KMS-11 (cell line): ENCODE measurements around the gene MDM1.
A peak's percentile ranks its signal among the peaks of the same experiment; 100 is the strongest.

Experiments used
- H2AFZ ChIP-seq: fragments of 200-600 bp; sonication (generic); 2 replicates; pipeline ENCODE4 v1.6.1; 2016; ENCODE audit warnings: antibody characterized with exemption, mixed run types, low read depth
- H3K27ac ChIP-seq: fragments of 200-600 bp; sonication (generic); 2 replicates; pipeline ENCODE4 v1.6.1; 2016; ENCODE audit warnings: mild to moderate bottlenecking, mixed run types
- H3K27me3 ChIP-seq: fragments of 200-600 bp; sonication (generic); 2 replicates; pipeline ENCODE4 v1.6.1; 2017; ENCODE audit warnings: mild to moderate bottlenecking, low read depth, mixed run types, moderate library complexity; ENCODE audit not compliant: insufficient read depth
- H3K36me3 ChIP-seq: fragments of 200-600 bp; sonication (generic); 2 replicates; pipeline ENCODE4 v1.6.1; 2017; ENCODE audit warnings: mild to moderate bottlenecking, mixed run types; ENCODE audit not compliant: insufficient read depth
- H3K4me1 ChIP-seq: fragments of 200-600 bp; sonication (generic); 2 replicates; pipeline ENCODE4 v1.6.1; 2016; ENCODE audit warnings: mild to moderate bottlenecking, low read depth, mixed run types; ENCODE audit not compliant: poor library complexity, severe bottlenecking
- H3K4me2 ChIP-seq: fragments of 200-600 bp; sonication (generic); 2 replicates; pipeline ENCODE4 v1.7.0; 2016; ENCODE audit warnings: mild to moderate bottlenecking, mixed run types
- H3K4me3 ChIP-seq: fragments of 200-600 bp; sonication (generic); IDR thresholded peaks from 2 replicates; pipeline ENCODE4 v1.6.1; 2017; ENCODE audit warnings: low read depth, low read length, mixed read lengths; ENCODE audit not compliant: insufficient read depth
- H3K79me2 ChIP-seq: fragments of 200-600 bp; sonication (generic); 2 replicates; pipeline ENCODE4 v1.6.1; 2016; ENCODE audit warnings: low read depth, mixed run types; ENCODE audit not compliant: insufficient read depth
- H3K9ac ChIP-seq: fragments of 200-600 bp; sonication (generic); 2 replicates; pipeline ENCODE4 v1.6.1; 2016; ENCODE audit warnings: mild to moderate bottlenecking, mixed run types
- H4K20me1 ChIP-seq: fragments of 200-600 bp; sonication (generic); 2 replicates; pipeline ENCODE4 v1.6.1; 2016; ENCODE audit warnings: mild to moderate bottlenecking, mixed run types; ENCODE audit not compliant: insufficient read depth
- TF ChIP-seq, protein P1 (sequence below): fragments of 200-600 bp; sonication (generic); conservative IDR thresholded peaks from 2 replicates; pipeline ENCODE4 v1.6.1; 2017; ENCODE audit warnings: low read depth, mild to moderate bottlenecking, antibody characterized with exemption, low read length, moderate library complexity, mixed read lengths

MDM1 gene

DNA sequence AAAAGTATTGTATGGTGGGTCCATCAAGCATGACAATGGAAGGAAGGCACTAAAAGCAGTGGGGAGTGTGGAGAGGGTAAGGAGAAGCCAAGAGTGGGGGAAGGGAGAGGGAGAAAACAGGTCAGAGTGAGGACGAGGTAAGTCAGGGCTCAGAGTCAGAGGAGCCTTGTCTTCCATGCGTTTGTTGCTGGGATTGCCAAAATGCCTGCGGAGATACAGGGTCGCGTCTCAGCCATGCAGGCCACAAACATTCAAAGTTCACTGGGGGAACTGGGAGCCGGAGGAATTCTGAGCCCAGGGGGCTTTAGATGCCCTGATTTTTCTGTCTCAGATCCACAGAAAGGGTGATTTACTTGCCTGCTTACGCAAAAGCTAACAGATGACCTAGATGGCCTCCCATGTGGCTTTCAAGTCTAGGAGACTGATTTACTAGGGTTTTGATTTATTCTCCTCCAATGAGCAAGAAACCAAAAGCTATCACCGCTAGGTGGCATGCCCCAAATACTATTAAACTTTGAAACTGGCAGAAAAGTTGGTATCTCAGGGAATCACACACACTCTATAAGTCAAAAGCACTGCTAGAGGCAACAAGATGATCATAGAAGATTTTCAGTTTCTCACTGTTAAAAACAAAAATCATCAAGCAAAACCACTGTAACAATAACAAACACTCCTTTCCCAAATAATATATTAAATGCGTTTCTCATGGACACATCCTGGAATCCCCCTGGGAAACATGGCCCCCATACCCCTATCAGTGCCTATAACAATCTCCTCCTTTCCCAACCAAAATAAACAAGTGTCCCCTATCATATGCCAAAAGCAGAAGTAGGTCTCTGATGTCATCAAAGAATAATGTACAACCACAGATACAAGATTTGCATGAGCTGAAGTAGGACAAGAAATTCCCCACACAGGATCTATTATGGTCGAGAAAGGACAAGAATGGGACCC lies 26.6 kb upstream of the MDM1 start:
- H3K4me3 ChIP-seq, result no peak overlapping the region
- peak overlapping the region; percentile 9; the same call in 1 of the 2 replicates for H3K9ac ChIP-seq
- peak overlapping the region; percentile 81 for H2AFZ ChIP-seq
- H3K79me2 ChIP-seq, result no peaks in the 10 kb centered on the region
- peaks cover 55% of the 10 kb centered on the region for H3K4me1 ChIP-seq
- H3K27me3 ChIP-seq, result no peaks in the 10 kb centered on the region
- no peaks in the 10 kb centered on the region for H3K36me3 ChIP-seq
- peak overlapping the region; percentile 44 for H3K4me2 ChIP-seq
- peak overlapping the region; percentile 52 for H3K27ac ChIP-seq
- H4K20me1 ChIP-seq, result no peaks in the 10 kb centered on the region
- TF ChIP-seq, protein P1, sequence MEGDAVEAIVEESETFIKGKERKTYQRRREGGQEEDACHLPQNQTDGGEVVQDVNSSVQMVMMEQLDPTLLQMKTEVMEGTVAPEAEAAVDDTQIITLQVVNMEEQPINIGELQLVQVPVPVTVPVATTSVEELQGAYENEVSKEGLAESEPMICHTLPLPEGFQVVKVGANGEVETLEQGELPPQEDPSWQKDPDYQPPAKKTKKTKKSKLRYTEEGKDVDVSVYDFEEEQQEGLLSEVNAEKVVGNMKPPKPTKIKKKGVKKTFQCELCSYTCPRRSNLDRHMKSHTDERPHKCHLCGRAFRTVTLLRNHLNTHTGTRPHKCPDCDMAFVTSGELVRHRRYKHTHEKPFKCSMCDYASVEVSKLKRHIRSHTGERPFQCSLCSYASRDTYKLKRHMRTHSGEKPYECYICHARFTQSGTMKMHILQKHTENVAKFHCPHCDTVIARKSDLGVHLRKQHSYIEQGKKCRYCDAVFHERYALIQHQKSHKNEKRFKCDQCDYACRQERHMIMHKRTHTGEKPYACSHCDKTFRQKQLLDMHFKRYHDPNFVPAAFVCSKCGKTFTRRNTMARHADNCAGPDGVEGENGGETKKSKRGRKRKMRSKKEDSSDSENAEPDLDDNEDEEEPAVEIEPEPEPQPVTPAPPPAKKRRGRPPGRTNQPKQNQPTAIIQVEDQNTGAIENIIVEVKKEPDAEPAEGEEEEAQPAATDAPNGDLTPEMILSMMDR, result peak; percentile 95

DNA sequence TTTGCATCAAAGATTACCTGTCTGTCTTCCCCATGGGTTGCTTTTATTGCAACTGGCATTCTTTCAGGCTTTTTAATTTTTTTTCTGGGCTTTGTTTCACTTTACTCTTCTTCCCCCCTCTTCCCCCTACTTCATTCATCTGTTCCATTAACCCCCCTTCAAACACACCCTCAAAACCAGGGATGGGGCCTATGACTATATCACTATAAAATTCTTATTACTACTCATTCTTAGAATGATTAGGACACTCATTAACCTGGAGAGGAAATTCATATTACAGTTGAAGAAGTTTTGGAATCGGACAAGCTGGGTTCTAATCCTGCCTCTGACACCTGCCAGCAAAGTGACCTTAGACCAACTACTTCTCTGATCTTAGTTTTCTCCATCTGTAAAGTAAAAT lies 24.8 kb upstream of the MDM1 start:
- no peak overlapping the region for H3K4me3 ChIP-seq
- no peak overlapping the region for H3K9ac ChIP-seq
- no peaks in the 10 kb centered on the region for H3K79me2 ChIP-seq
- TF ChIP-seq, protein P1, result no peak
- H3K27me3 ChIP-seq, result no peaks in the 10 kb centered on the region
- H3K4me2 ChIP-seq, result no peak overlapping the region
- H3K4me1 ChIP-seq, result peaks cover 37% of the 10 kb centered on the region
- H3K36me3 ChIP-seq, result no peaks in the 10 kb centered on the region
- H3K27ac ChIP-seq, result no peak overlapping the region
- H4K20me1 ChIP-seq, result no peaks in the 10 kb centered on the region
- H2AFZ ChIP-seq, result no peak overlapping the region

- H3K9ac ChIP-seq, result no peak overlapping the region
- no peak overlapping the region for H2AFZ ChIP-seq
- H3K27ac ChIP-seq, result no peak overlapping the region
- H3K79me2 ChIP-seq, result no peaks in the 10 kb centered on the region
- no peak overlapping the region for H3K4me2 ChIP-seq
- no peaks in the 10 kb centered on the region for H3K27me3 ChIP-seq
- peaks cover 33% of the 10 kb centered on the region for H3K4me1 ChIP-seq
- TF ChIP-seq, protein P1, result no peak
- H3K36me3 ChIP-seq, result no peaks in the 10 kb centered on the region
- H3K4me3 ChIP-seq, result no peak overlapping the region
- H4K20me1 ChIP-seq, result no peaks in the 10 kb centered on the region
Observed at GRCh38 chr12:68356060-68356695, 24.0 kb upstream of the MDM1 start.

GRCh38 chr12:68354977-68355541 lies 22.9 kb upstream of the MDM1 start:
- no peaks in the 10 kb centered on the region for H3K36me3 ChIP-seq
- no peaks in the 10 kb centered on the region for H4K20me1 ChIP-seq
- H2AFZ ChIP-seq, result no peak overlapping the region
- H3K4me1 ChIP-seq, result peaks cover 22% of the 10 kb centered on the region
- H3K79me2 ChIP-seq, result no peaks in the 10 kb centered on the region
- TF ChIP-seq, protein P1, result no peak
- no peak overlapping the region for H3K4me2 ChIP-seq
- no peaks in the 10 kb centered on the region for H3K27me3 ChIP-seq
- no peak overlapping the region for H3K9ac ChIP-seq
- no peak overlapping the region for H3K27ac ChIP-seq
- no peak overlapping the region for H3K4me3 ChIP-seq
